ENCODE results near the gene OR2C1. TPM values are rescaled to one million over a fixed set of nuclear protein-coding genes. Genes with fewer than 3 reads are reported as not detected.

Gene OR2C1
- total and polyA plus RNA-seq, 9 donors = 0.06 to 0.50 (median 0.28) TPM; not detected in 1

DNA sequence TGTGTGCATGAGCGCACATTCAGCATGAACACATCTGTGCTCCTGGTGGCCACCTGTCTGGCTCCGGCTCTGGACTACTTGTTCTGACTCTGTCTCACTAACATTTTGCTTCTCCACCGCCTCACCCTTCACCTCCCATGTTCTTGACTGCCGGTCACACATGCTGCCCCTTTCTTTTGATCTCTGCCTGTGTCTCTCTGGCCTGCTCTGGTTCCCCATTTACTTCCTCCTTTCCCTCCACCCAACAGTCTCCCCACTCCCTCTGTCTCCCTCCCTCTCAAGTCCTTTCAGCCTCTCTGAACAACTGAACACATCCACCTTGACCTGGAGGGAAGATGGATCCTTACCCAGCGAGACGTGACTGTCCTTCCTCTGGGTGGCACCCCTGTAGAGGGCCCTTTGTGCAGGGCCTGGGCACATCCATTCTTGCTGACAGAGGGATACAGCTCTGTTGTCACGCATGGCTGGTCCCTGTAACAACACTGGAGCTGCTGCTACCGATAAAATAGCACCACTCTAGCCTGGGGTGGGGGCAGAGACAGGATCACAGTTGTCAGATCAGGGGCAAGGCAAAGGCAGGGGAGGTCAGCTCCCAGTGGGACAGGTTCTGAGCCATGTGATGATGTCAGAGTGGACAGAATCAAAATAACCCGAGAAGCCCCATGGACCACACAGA is 34.1 kb downstream of the OR2C1 start:
- TF ChIP-seq POLR2A (IDR thresholded peaks at IDR 0.05) = no peak
- TF ChIP-seq, protein P1, sequence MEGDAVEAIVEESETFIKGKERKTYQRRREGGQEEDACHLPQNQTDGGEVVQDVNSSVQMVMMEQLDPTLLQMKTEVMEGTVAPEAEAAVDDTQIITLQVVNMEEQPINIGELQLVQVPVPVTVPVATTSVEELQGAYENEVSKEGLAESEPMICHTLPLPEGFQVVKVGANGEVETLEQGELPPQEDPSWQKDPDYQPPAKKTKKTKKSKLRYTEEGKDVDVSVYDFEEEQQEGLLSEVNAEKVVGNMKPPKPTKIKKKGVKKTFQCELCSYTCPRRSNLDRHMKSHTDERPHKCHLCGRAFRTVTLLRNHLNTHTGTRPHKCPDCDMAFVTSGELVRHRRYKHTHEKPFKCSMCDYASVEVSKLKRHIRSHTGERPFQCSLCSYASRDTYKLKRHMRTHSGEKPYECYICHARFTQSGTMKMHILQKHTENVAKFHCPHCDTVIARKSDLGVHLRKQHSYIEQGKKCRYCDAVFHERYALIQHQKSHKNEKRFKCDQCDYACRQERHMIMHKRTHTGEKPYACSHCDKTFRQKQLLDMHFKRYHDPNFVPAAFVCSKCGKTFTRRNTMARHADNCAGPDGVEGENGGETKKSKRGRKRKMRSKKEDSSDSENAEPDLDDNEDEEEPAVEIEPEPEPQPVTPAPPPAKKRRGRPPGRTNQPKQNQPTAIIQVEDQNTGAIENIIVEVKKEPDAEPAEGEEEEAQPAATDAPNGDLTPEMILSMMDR (IDR thresholded peaks at IDR 0.05) = no peak
- TF ChIP-seq EP300 (IDR thresholded peaks at IDR 0.05) = no peak
- Histone ChIP-seq H3K4me1 (ENCODE audit: insufficient read depth) (no peaks in the 10 kb centered on the region), H3K36me3 (no peaks in the 10 kb centered on the region), H3K27me3 (no peaks in the 10 kb centered on the region), H3K4me3 (no peak overlapping the region), H3K9me3 (peaks cover 7 to 57% of the 10 kb centered on the region in 2 donors), H3K27ac (no peak overlapping the region)
- DNase-seq = no peak
- intact Hi-C loops (cut with DNase I) = loop anchor here in 1 of 4 donors (2.0 kb wide), 1 partner anchor 15 kb away; no protein-coding TSS in a partner anchor
- 86 to 94% (median 87%) methylated on average over 9 of the region's 9 CpGs for WGBS, 3 donors

DNA sequence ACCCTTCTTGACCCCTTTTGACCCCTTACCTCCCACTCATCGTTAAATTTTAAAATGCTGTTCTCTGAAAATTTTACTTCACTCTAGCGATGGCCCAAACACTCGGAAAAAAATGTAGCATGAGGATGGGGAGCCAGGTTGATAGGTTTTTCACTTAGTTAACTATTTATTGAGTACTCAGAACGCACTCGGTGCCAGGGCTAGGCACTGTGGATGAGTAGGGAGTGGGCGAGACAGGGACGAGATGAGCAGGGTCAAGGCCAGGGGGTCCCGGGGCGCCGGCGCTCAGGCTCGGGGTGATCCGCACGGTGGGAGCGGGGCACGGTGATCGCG is 44.7 kb downstream of the OR2C1 start:
- Histone ChIP-seq H3K4me3 (peak overlapping the region; percentile 65), H3K27me3 (no peaks in the 10 kb centered on the region), H3K27ac (peak overlapping the region in 1 of 2 donors; percentile 62), H3K4me1 (ENCODE audit: insufficient read depth) (peaks cover 7% of the 10 kb centered on the region), H3K9me3 (peaks cover 3 to 32% of the 10 kb centered on the region in 2 donors), H3K36me3 (peaks cover 3% of the 10 kb centered on the region)
- intact Hi-C loops (cut with DNase I) = loop anchor here in 1 of 4 donors (10.0 kb wide), 2 partner anchors 116 to 194 kb away; partner anchors contain the start of gene ZNF263
- DNase-seq = no peak
- WGBS, 3 donors = 0 to 1% (median 1%) methylated on average over 15 to 18 of the region's 18 CpGs
- TF ChIP-seq POLR2A (IDR thresholded peaks at IDR 0.05) (no peak), EP300 (IDR thresholded peaks at IDR 0.05) (no peak)
- TF ChIP-seq, protein P1 (IDR thresholded peaks at IDR 0.05) = no peak

DNA sequence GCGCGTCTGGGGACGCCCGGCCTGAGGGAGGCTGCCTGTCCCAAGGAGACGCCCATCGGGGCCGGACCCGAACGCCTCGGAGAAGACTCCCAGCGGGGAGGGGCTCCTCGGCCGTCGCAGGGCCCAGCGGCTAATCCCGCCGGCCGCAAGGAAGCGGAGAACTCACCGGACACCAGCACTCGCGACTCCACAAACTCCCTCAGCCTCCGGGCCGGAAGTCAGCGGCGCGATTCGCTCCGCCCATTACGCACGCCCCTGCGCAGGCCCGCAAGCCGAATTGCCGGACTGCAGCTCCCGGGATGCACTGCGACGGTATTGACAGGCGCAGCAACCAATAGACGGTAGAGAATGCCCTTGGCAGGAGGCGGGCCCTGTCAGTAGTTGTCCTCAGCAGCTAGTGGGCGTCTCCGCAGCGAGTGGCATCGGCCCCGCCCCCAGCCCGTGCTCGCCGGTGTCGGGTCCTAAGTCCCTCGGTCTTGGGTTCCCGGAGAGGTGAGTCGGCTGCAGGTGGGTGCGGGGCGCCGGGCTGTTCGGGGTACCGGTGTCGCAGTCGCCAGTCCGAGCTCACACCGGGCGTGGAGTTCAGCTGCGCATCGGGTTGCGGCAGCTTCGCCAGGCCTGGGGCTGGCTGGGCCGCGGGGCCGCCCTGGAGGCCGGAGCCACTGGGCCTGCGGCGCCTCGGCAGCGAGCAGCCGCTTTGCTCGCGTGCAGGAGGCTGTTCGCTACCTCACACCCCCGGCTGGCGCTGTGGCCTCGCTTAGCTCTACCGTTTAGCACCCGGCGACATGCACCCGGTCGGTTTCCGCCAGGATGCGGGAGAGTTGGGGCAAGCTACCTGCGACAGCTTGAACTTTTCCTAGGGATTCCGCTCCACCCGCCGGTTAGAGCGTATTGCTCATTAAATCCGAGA is 45.3 kb downstream of the OR2C1 start, which contains the start of the genes ZNF174 and ZSCAN32:
Gene ZNF174 (plus strand): TSS at position 437 of the 910 bp plus-strand sequence. CDS start 790 bp downstream, outside the sequence.
Gene ZSCAN32 (minus strand): TSS at position 226 of the 910 bp plus-strand sequence. CDS start 3,447 bp downstream, outside the sequence.
- no peaks in the 10 kb centered on the region for H3K27me3 ChIP-seq
- DNase-seq = peak; percentile 98 to 99 (median 98)
- TF ChIP-seq EP300 (IDR thresholded peaks at IDR 0.05) (no peak), POLR2A (IDR thresholded peaks at IDR 0.05) (peak; percentile 30)
- TF ChIP-seq, protein P1 (IDR thresholded peaks at IDR 0.05) = peak in 1 of 3 donors; percentile 23
- peaks cover 3 to 33% of the 10 kb centered on the region in 2 donors for H3K9me3 ChIP-seq
- WGBS, 3 donors = 0 to 1% (median 0%) methylated on average over 56 to 95 of the region's 95 CpGs
- H3K4me3 ChIP-seq = peak within 1 kb of the TSS; percentile 65
- peak within 1 kb of the TSS in 1 of 2 donors; percentile 62 for H3K27ac ChIP-seq
- intact Hi-C loops (cut with DNase I) = loop anchor here in 1 of 4 donors (10.0 kb wide), 2 partner anchors 116 to 194 kb away; partner anchors contain the start of gene ZNF263
- peaks cover 7% of the 10 kb centered on the region for H3K4me1 ChIP-seq (ENCODE audit: insufficient read depth)
- peaks cover 3% of the 10 kb centered on the region for H3K36me3 ChIP-seq
